GM18507 (cell line): ENCODE results near the gene ACSL6.
A peak's percentile ranks its signal among the peaks of the same experiment; 100 is the strongest.

Experiments used
- DNase-seq: peaks from one replicate; pipeline ENCODE4 v3.0.0; 2011; ENCODE audit warnings: low read depth; ENCODE audit not compliant: insufficient read length; ENCODE audit errors: extremely low spot score
- FAIRE-seq: peaks from 2 replicates; lab custom pipeline; 2011; peaks lifted over from hg19 to GRCh38; lab: Jason Lieb, UNC

ACSL6 gene

DNA sequence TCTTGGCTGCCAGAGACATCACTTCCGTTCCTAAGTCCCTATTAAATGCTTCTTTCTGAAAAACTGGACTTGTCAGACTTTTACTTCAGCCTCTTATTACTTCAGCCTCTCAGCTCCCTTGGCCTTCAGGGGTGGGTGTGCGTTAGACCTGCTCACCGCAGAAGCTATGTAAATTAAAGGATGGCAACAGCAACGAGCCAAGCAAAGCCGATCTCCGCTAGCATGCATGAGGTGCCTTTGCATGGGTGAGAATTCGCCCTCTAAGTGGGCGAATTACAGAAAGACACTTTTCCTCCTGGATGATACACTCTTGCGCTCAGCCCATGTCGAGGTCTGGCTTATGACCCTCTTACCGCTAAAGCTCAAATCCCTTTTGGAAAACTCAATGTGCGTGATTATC lies 38.1 kb upstream of the ACSL6 start:
- DNase-seq: no peak
- FAIRE-seq: no peak

DNA sequence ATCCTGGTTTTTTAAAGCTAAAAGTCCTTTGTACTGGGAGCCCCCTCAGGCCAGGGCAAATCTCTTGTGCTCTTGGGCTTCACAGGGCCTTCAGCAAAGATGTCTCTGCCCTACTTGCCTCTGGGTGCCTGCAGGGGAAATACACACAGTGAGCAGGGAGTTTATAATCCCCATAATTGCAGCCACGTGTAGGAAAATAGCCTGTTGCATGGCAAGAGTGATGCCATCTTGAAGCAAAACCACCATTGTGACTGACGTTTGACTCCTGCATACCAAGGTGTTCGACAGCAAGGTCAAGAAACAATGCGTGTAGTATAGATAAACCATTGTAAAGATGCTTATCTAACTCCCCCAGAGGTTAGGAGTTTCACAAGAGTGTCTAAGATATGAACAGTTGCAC lies 37.6 kb upstream of the ACSL6 start:
- no peak for DNase-seq
- FAIRE-seq: no peak

DNA sequence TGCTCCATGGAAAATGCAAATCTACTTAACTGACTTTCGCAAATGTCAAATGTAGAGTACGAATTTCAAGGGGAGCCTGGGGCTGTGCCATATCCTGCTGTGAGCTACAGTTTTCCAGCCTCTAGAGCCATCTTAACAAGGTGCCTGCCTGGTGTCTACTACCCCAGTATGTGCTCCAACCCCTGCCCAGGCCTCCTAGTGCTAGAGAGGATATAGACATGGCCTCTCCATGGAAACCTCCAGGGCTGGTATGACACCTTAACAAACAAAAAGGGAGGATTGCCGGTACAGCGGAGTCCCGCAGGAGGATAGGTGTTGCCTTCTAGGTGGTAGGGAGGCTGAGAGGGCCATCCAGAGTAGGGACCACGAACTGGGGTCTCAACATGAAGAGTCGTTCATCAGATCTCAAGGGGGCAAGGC lies 35.4 kb upstream of the ACSL6 start:
- FAIRE-seq (no peak), DNase-seq (no peak)

DNA sequence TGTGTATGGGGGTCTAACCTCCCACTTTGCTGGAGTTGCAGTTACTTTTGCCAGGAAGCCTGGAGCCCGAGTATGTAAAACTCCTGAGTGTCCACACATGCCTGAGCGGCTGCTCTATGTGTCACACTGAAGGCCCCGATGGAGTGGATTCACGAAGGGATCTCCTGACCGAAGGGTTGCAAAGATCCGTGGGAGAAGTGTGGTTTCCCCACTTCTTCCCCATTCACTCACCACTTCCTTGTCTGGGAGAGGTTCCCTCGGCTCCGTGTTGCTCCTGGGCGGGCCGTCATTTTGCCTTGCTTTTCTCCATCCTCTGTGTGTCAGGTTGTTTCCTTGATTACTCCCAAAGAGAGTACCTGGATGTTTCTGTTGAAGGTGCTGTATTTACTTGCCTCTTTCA lies 32.7 kb upstream of the ACSL6 start:
- no peak for FAIRE-seq
- no peak for DNase-seq

DNA sequence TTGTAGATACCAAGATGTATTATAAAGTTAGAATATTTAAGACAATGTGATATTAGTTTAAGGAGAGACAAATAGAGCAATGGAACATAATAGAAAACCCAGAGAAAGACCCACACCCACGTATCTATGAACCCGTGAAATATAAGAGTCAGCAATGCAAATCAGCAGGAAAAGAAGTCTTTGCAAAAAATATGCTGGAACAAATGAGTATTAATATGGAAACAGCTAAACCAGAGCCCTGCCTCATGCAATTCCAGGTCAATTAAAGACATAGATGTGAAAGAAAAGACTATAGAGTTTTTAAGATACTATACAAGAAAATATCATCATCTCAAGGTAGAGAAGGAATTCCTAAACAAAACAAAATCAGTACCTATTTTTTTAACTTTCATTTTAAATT lies 25.9 kb upstream of the ACSL6 start:
- FAIRE-seq: no peak

DNA sequence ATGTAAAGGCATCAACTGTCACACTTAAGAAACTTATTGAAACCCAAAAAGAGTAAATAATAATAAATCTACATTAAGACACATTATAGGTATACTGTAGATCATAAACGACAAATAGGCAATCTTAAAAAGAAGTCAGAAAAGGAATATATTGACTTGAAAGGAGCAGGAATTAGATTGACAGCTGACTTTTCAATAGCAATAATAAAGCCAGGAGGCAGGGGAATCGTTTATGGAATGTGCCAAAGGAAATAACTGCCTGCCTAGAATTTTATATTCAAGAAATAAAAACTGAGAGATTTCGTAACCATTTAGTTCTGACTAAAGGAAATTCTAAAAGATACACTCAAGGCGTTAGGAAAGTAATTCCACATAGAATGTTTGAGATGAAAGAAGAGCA lies 21.7 kb upstream of the ACSL6 start:
- FAIRE-seq (no peak), DNase-seq (no peak)

More for the DNA sequence above, 25.9 kb upstream of the ACSL6 start:
- no peak for DNase-seq

DNA sequence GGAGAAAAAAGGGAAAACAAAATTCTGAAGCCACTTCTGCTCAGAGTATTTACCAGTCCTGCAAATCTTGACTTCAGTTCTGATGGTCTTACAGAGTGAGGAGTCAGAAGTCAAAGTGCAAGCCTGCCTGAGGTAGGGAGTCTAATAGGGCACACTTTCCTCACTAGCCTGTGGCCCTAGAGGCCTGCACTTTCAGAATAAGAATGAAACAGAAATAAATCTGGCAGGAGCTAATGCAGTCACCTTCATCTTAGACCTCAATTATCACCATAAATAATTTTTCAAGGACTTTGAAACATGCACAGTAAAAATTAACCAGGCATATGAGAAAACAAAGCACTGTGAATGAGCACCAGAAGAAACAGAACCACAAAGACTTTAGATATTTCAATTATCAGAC lies 20.7 kb upstream of the ACSL6 start:
- FAIRE-seq: no peak

DNA sequence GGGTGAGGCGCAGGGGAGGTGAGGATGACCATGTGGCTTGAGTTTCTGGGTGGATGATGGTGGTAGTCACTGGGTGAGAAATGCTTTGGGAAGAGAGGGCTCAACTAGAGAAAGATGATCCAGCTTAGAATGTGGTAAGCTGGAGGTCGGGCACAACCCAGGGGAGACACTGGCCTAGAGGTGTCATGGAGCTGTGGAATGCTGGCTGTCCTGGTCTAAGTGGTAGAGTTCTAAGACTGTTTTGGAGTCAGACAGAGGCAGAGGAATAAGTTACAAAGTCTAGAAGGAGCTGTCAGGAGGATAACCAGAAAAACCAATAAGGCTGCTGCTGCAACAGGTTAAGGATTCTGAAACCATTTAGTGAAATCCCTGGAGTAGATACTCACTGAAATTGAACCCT lies 19.2 kb upstream of the ACSL6 start:
- DNase-seq (no peak), FAIRE-seq (no peak)

More for the DNA sequence above, 20.7 kb upstream of the ACSL6 start:
- no peak for DNase-seq

DNA sequence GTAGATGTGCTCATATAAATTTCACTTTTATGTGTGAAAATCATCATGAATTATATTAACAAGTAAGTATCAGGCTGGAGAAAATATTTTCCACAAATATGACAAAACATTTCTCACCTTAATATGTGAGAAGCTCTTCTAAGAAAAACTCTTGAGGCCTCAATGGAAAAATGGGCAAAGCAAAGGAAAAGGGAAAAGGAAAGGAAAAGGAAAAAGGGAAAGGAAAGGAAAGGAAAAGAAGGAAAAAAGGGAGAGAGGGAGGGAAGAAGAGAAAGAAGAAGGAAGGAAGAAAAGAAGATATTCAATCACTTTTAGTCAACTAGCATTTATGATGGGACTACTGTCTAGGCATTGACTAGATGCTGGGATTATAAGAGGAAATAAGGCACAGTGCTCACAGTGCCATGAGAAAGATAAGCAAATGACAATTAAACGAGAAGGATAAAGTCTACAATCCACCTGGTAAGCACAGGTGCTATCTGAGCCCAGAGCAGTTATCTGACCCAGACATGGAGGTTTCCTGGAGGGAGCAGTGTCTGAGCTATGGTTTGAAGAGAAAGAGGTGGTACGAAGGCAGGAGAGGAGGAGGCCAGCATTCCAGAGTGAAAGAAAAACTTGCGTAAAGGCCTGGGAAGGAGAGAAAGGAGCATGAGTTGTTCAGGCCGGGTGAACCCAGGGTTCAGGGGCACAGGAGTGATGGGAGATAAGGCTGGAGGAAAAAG lies 18.3 kb upstream of the ACSL6 start:
- FAIRE-seq (no peak), DNase-seq (no peak)

DNA sequence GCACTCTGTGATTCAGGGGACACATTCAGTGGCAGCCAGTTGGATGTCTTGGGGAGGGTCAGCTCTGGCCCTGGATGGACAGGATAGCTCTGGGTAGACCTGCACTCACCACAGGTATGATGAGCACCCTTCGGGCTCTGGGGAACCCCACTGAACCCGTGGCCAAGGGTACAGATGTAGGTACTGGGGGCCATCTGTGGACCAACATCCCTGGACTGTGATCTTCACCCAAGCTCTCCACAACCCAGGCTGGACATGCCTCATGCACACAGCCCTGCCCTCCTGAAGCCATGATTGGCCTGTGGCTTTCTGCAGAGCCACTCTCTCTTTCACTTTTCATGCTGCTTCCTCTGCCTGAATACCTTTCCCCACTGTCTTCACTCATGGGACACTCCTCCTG lies 15.6 kb upstream of the ACSL6 start:
- no peak for DNase-seq
- peak; percentile 15 for FAIRE-seq

DNA sequence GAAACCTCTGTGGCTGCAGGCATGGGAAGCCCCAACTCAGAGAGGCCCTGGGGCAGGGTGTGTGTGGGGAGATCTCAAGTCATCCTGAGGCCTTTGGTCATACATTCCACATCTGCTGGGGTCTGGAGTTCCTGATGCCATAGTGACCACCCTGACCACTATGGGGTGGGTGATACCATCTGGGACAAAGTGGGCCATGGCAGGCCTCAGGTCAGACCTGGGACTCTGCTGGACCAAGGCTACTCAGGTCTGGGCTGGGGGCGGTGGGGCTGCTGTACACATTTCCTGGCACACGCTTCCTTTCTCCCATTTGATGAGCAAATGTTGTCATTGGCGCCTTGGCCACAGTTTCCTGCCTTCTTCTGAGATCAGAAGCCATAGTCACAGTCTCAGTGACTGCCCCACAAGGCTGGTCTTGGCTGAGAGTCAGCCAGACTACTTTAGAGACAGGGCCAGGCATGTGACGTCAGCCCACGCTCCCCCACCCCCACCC lies 15.1 kb upstream of the ACSL6 start:
- FAIRE-seq (no peak), DNase-seq (no peak)

DNA sequence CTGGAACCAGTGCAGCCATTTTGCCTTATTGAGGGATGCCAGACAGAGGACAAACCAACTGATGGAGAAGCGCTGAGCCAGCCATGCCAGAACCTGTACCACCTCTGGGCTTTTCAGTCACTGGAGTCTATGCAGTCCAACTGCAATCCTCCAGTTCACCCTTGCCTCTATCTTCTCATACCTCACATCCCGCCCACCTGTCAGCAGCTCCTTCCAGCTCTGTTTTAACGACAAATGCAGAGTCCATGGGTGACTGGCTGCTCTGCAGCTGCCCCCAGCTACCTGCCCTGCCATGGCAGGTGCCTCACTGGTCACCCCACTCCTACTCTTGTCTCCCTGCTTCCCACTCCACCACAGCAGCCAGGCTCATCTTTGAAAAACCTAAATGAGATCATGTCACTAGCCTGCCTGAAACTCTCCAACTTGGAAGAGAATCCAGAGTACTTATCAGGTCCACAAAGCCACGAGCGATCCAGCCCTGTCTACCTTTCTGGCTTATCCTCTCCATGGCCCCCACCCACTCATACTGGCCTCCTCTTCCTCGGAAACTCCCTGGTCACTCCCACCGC lies 14.0 kb upstream of the ACSL6 start:
- FAIRE-seq (no peak), DNase-seq (no peak)

DNA sequence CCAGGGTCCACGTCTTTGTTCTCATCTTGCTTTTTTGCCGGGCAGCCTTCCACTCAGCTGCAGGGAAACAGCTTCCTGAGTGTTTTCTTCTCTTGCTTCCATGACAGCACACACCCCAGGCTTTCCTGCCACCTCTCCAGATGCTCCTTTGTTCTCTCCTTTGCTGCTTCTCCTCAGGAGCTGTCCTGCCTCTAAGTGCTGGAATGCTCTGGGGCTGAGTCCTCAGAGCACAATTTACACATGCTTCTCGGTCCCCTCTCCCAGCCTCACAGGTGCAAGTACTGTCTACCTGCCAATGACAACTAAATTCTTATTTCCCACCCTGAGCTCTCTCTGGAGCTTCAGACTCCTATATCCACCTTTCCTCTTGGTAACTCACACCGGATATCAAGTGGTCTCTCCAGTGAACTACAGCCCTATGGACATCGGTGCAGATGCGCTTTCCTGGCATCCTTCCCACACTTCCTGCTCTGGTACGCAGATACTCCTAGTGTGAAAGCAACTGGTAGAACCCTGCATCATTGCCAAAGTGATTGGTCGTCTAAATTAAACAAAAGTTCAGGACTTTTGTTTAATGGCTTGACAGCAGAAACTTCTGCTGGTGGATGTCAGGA lies 13.4 kb upstream of the ACSL6 start:
- FAIRE-seq (no peak), DNase-seq (no peak)

DNA sequence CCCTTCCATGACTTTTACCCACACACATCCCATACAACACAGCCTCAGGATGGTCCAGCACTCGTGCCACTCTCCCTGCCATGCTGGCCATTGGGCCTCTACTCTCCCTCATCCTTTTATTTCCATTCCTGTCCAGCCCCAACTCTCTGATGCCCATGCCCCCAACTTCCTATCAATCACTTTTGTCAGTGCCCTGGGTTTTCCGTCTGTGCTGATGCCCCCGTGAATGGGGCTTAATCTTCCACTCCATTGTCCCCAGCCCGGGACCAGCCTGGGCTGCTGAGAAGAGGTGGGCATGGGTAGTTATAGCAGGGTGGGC lies 12.6 kb upstream of the ACSL6 start:
- DNase-seq: no peak
- no peak for FAIRE-seq

DNA sequence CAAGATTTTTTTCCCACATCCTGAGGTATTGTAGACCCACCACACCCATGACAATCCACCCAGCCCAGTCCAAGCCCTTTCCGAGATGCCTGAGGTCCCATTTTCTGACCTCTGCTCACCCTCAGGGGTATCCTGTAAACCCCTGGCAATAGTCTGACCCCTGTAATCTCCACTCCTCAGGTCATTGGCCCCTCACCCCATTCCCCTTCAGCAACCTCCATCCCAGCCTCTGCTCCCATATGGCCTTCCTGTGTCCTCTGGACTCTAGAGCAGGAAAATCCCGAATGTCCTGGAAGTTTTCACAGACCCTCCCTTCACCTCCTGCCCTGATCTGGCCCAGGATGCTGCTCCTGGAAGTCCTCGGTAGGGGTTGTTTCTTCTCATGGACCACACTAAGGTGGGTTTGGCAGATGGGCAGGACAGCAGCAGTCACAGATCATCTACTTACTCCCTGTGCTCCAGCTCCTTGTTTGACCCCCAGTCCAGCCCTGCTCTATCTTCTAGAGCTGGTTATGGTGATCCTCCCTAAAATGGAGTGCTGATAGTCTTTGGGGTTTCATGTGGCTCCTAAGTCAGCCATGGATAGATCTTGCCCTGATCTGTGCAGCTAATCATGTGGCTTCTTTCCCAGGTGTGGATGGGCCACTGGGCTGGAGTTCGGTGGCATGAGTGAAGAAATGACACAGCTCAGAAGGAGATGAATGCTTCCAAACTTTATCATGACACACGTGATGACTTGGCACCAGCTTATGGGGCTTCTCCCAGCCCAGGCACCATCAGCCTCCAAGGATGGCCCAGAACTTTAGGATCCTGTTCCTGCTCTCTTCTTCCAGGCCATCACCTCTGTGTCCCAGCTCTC lies 12.0 kb upstream of the ACSL6 start:
- FAIRE-seq: no peak

DNA sequence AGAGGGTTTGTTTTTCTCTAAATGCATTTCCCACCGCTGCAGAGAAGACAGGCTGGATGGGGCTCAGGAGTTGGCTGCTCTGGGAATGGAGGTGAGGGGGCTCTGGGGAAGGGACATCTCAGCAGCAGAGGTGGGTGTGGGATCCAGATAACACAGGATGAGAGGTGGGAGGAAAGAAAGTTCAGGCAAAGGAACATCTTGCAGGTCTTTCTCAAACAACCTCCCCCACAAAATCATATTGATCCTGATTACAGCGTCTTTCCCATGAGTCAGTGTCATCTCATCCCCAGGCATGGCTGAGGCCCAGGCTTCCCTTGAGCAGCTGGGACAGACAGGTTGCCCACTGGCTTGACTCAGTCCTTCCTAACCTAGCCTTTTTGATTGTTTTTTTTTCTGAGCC lies 11.3 kb upstream of the ACSL6 start:
- DNase-seq: no peak
- no peak for FAIRE-seq

More for the DNA sequence above, 12.0 kb upstream of the ACSL6 start:
- no peak for DNase-seq

DNA sequence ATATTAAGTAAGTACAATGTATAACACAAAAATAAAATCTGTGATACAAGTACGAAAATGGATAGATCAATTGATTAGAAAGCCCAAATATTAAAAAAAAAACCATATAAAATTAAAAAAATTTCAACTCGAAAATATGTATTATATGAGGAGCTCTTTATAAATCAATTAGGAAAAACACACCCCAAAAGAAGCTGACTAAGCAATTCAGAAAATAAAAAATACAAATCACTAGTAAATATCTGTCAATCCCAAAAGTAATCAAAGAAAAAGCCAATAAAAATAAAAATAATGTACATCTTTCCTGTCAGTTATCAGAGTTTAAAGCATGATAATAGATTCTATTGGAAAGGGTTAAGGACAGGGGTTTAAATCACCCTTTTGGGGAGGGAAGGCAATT lies 10.2 kb upstream of the ACSL6 start:
- FAIRE-seq (no peak), DNase-seq (no peak)

DNA sequence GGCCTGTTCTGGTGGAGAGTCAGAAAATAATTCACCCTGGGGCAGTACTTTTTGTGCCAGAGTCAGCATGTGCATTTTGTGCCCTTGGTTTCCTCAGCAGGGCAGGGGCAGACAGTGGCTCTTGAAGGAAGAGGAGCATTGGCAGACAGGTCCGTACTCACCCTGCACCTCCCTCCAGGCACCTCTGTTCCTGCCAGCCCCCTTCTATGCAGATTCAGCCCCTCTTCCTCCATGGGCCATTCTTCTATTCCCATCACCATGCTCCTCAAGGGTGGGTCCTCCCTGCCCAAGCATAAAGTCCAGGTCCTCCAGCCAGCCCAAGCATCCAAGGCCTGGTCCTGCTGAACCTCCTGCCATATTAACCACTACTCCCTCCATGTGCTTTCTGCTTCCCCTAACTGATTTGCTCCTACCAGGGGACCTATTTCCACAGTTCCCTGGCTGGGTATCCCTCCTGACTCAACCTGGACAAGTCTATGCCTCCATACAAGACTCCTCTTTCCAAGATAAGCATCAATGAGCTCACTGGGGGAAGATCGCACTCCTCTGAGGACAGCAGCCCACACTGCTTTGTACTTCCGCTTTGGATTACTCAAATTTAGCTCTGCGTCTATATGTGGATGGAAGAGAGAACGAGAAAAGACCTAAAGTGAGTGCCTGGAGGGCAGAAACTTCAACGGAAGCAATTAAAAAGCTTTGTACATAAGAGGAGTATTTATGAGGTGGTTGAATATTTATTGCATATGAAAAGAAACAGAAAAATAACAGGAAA lies 9.3 kb upstream of the ACSL6 start:
- DNase-seq: no peak
- FAIRE-seq: no peak

DNA sequence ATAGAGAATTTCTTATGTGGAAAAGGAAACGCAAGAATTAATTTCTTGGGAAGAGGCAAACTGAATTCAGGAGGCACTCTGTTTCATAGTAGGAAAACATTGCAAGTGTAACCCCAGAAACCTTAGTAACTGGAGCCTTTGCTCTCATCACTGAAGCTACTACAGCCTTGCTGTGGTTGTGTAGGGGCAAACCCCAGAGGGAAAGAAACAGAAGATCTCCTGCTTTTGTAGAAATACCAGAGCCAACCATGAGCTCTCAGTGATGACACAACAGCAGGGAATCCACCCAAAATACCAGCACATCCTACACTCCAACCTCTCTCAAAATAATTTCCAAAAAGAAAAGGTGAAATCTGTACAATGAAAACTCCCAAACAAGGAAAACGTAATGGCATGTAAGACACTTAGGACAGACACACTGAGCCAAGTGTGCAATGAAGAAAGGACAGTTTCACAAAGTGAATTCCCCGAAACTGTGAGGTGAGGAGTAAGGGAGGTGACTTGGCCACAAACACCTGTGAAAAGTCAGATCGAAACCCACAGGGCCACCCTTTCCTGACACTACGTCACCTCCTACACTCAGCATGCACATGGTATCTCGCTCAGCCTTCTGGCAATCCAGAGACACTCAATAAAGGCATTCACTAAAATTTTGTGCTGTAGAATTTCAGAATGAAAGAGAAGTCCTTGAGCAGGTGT lies 8.5 kb upstream of the ACSL6 start:
- FAIRE-seq: peak; percentile 99
- peak; percentile 73 for DNase-seq
